ENCODE measurements around the gene TAGLN2. TPM values are rescaled to one million over a fixed set of nuclear protein-coding genes. Genes with fewer than 3 reads are reported as not detected.

Gene TAGLN2
- total RNA-seq, 1 donor from 2014 or later, result 3.9 TPM

DNA sequence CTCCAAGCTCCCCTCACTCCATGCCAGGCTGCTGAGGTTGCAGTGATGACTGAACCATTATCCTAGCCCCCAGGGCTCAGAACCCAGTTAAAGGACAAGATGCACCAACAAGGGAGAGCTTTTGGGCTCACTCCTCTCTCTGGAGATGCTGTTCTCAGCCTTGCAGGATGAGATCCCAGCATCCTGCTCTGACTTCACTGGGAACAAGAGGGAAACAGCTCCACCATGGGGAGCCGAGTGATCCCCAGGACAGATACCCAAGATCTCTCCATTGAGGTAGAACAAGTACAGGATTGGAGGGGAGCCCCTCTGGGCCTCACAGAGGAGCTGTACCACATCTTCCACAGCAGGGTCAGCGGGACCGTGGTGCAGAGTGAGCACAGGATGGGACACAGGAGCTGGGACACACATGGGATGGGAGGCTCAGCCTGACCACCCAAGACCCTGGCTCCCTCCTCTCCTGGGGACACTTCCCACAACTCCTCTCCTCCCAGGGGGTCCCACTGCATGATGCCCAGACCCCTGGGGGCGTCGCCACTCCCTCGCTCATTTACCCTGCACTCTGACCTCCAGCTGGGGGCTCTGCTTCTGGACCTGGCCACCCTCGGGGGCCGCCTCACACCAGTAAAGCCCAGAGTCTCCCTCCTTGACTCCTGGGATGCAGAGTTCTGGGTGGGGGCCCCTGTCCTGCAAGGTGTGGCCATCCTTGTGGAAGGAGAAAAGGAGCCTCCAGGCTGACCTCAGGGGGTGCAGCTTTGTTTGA lies 47.3 kb upstream of the TAGLN2 start:
- peaks cover 5% of the 10 kb centered on the region for H3K4me1 Mint-ChIP-seq
- Histone ChIP-seq H3K79me2 (ENCODE audit: low read depth) (no peaks in the 10 kb centered on the region), H3K9ac (no peak overlapping the region), H3K27me3 (peaks cover 5% of the 10 kb centered on the region), H3K27ac (no peak overlapping the region), H2AFZ (replicated peaks) (no peak overlapping the region), H3K4me2 (no peak overlapping the region), H3K4me3 (no peak overlapping the region), H4K20me1 (ENCODE audit: low read depth) (no peaks in the 10 kb centered on the region), H3K9me3 (ENCODE audit: low read depth) (no peaks in the 10 kb centered on the region), H3K4me1 (no peaks in the 10 kb centered on the region), H3K36me3 (no peaks in the 10 kb centered on the region), H3F3A (ENCODE audit: low read depth) (no peaks in the 10 kb centered on the region)
- H3K27me3 Mint-ChIP-seq (ENCODE audit: insufficient read depth, low read depth), result peaks cover 2% of the 10 kb centered on the region
- DNase-seq (ENCODE audit: low spot score), result no peak
- H3K36me3 Mint-ChIP-seq, result no peaks in the 10 kb centered on the region
- no peak for TF ChIP-seq EZH2 (IDR thresholded peaks at IDR 0.05)
- TF ChIP-seq, protein P1, sequence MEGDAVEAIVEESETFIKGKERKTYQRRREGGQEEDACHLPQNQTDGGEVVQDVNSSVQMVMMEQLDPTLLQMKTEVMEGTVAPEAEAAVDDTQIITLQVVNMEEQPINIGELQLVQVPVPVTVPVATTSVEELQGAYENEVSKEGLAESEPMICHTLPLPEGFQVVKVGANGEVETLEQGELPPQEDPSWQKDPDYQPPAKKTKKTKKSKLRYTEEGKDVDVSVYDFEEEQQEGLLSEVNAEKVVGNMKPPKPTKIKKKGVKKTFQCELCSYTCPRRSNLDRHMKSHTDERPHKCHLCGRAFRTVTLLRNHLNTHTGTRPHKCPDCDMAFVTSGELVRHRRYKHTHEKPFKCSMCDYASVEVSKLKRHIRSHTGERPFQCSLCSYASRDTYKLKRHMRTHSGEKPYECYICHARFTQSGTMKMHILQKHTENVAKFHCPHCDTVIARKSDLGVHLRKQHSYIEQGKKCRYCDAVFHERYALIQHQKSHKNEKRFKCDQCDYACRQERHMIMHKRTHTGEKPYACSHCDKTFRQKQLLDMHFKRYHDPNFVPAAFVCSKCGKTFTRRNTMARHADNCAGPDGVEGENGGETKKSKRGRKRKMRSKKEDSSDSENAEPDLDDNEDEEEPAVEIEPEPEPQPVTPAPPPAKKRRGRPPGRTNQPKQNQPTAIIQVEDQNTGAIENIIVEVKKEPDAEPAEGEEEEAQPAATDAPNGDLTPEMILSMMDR (IDR thresholded peaks at IDR 0.05), result no peak
- no peak for TF ChIP-seq EZH2phosphoT487 (IDR thresholded peaks at IDR 0.05)
- no peaks in the 10 kb centered on the region for H3K9me3 Mint-ChIP-seq
- no peak overlapping the region for H3K27ac Mint-ChIP-seq
- no peak overlapping the region for H3K4me3 Mint-ChIP-seq

- no peaks in the 10 kb centered on the region for H3K36me3 ChIP-seq
- H2AFZ ChIP-seq (replicated peaks), result no peak overlapping the region
- Mint-ChIP-seq H3K36me3 (no peaks in the 10 kb centered on the region), H3K27me3 (ENCODE audit: insufficient read depth, low read depth) (peaks cover 5% of the 10 kb centered on the region), H3K4me3 (no peak overlapping the region), H3K4me1 (peaks cover 5% of the 10 kb centered on the region), H3K9me3 (peaks cover 3% of the 10 kb centered on the region), H3K27ac (peak overlapping the region; percentile 64)
- TF ChIP-seq EZH2 (IDR thresholded peaks at IDR 0.05) (no peak), EZH2phosphoT487 (IDR thresholded peaks at IDR 0.05) (no peak)
- TF ChIP-seq, protein P1 (IDR thresholded peaks at IDR 0.05), result no peak
- peaks cover 11% of the 10 kb centered on the region for H3K27me3 ChIP-seq
- no peak for DNase-seq (ENCODE audit: low spot score)
- no peaks in the 10 kb centered on the region for H3K79me2 ChIP-seq (ENCODE audit: low read depth)
- H3K9ac ChIP-seq, result no peak overlapping the region
- no peaks in the 10 kb centered on the region for H3K9me3 ChIP-seq (ENCODE audit: low read depth)
- H4K20me1 ChIP-seq (ENCODE audit: low read depth), result no peaks in the 10 kb centered on the region
- no peak overlapping the region for H3K4me3 ChIP-seq
- H3K4me1 ChIP-seq, result no peaks in the 10 kb centered on the region
- H3K4me2 ChIP-seq, result no peak overlapping the region
- no peak overlapping the region for H3K27ac ChIP-seq
- no peaks in the 10 kb centered on the region for H3F3A ChIP-seq (ENCODE audit: low read depth)
Measured at GRCh38 chr1:159970932-159971342, 45.6 kb upstream of the TAGLN2 start.

DNA sequence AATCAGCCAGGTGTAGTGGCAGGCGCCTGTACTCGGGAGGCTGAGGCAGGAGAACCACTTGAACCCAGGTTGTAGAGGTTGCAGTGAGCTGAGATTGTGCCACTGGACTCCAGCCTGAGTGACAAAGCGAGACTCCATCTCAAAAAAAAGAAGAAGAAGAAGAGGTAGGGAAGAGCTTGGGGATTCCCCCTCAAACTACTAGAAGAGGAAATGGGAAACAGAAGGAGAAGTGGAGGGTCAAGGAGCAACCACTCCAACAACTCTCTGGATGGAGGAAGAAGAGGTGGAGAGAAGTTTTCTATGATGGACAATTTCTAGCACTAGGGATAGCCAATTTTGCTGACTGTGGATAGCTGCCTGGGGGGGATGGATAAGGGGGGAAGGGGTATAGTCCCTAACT lies 43.6 kb upstream of the TAGLN2 start:
- Mint-ChIP-seq H3K27me3 (ENCODE audit: insufficient read depth, low read depth) (peaks cover 5% of the 10 kb centered on the region), H3K36me3 (no peaks in the 10 kb centered on the region), H3K4me3 (no peak overlapping the region), H3K4me1 (peaks cover 21% of the 10 kb centered on the region), H3K27ac (no peak overlapping the region), H3K9me3 (peaks cover 3% of the 10 kb centered on the region)
- H3F3A ChIP-seq (ENCODE audit: low read depth), result peaks cover 13% of the 10 kb centered on the region
- no peak overlapping the region for H3K4me2 ChIP-seq
- no peak overlapping the region for H3K27ac ChIP-seq
- no peaks in the 10 kb centered on the region for H4K20me1 ChIP-seq (ENCODE audit: low read depth)
- H3K4me1 ChIP-seq, result peaks cover 13% of the 10 kb centered on the region
- no peak overlapping the region for H3K9ac ChIP-seq
- DNase-seq (ENCODE audit: low spot score), result no peak
- H2AFZ ChIP-seq (replicated peaks), result no peak overlapping the region
- H3K9me3 ChIP-seq (ENCODE audit: low read depth), result no peaks in the 10 kb centered on the region
- H3K79me2 ChIP-seq (ENCODE audit: low read depth), result no peaks in the 10 kb centered on the region
- H3K36me3 ChIP-seq, result no peaks in the 10 kb centered on the region
- TF ChIP-seq EZH2phosphoT487 (IDR thresholded peaks at IDR 0.05) (no peak), EZH2 (IDR thresholded peaks at IDR 0.05) (no peak)
- TF ChIP-seq, protein P1 (IDR thresholded peaks at IDR 0.05), result no peak
- H3K27me3 ChIP-seq, result peaks cover 11% of the 10 kb centered on the region
- H3K4me3 ChIP-seq, result no peak overlapping the region
